ENCODE measurements around the gene LRCH4.

GRCh38 chr7:100612730-100613390 lies 26.9 kb upstream of the LRCH4 start:
- TF ChIP-seq CTCF (IDR thresholded peaks at IDR 0.05; ENCODE audit: insufficient read depth, low read length, poor library complexity, severe bottlenecking): no peak
- no peak for TF ChIP-seq EZH2phosphoT487 (conservative IDR thresholded peaks at IDR 0.05; ENCODE audit: low read length)

Data from SU-DHL-6 (cell line).